Neural progenitor cell (in vitro differentiated cells): Measurements from ENCODE around the gene PAK1. TPM values are rescaled to one million over a fixed set of nuclear protein-coding genes. Genes with fewer than 3 reads are reported as not detected.

Experiments used
- DNase-seq: peaks from one replicate; pipeline ENCODE4 v3.0.0-alpha.2; 2016; ENCODE audit warnings: low spot score
- H2AFZ ChIP-seq: fragments of 200-600 bp; sonication (generic); replicated peaks from 2 replicates; pipeline ENCODE4 v1.6.1; 2016; ENCODE audit warnings: antibody characterized with exemption
- H3F3A ChIP-seq: fragments of 200-600 bp; sonication (generic); 2 replicates; pipeline ENCODE4 v1.6.1; 2016; ENCODE audit warnings: antibody characterized with exemption, low read depth
- H3K27ac ChIP-seq: fragments of 200-600 bp; sonication (generic); 2 replicates; pipeline ENCODE4 v1.5.1; 2016; ENCODE audit warnings: mild to moderate bottlenecking
- H3K27me3 ChIP-seq: fragments of 200-600 bp; sonication (generic); 2 replicates; pipeline ENCODE4 v1.6.1; 2016; ENCODE audit warnings: mild to moderate bottlenecking, moderate library complexity
- H3K36me3 ChIP-seq: fragments of 200-600 bp; sonication (generic); 2 replicates; pipeline ENCODE4 v1.5.1; 2016
- H3K4me1 ChIP-seq: fragments of 200-600 bp; sonication (generic); 2 replicates; pipeline ENCODE4 v1.6.1; 2016; ENCODE audit warnings: mixed run types
- H3K4me2 ChIP-seq: fragments of 200-600 bp; sonication (generic); 2 replicates; pipeline ENCODE4 v1.6.1; 2016
- H3K4me3 ChIP-seq: fragments of 200-600 bp; sonication (generic); 2 replicates; pipeline ENCODE4 v1.5.1; 2016
- H3K79me2 ChIP-seq: fragments of 200-600 bp; sonication (generic); 2 replicates; pipeline ENCODE4 v1.6.1; 2016; ENCODE audit warnings: low read depth
- H3K9ac ChIP-seq: fragments of 200-600 bp; sonication (generic); 2 replicates; pipeline ENCODE4 v1.6.1; 2016
- H3K9me3 ChIP-seq: fragments of 200-600 bp; sonication (generic); 2 replicates; pipeline ENCODE4 v1.5.1; 2016; ENCODE audit warnings: low read depth
- H4K20me1 ChIP-seq: fragments of 200-600 bp; sonication (generic); 2 replicates; pipeline ENCODE4 v1.6.1; 2016; ENCODE audit warnings: low read depth
- H3K27ac Mint-ChIP-seq: 3 replicates; pipeline ENCODE4 v1.8.0; 2021; ENCODE audit warnings: mixed read lengths
- H3K27me3 Mint-ChIP-seq: 2 replicates; pipeline ENCODE4 v1.8.0; 2022; ENCODE audit warnings: low read depth, mild to moderate bottlenecking, inconsistent platforms, moderate library complexity, mixed read lengths; ENCODE audit not compliant: insufficient read depth
- H3K36me3 Mint-ChIP-seq: 3 replicates; pipeline ENCODE4 v1.8.0; 2021; ENCODE audit warnings: mixed read lengths
- H3K4me1 Mint-ChIP-seq: 3 replicates; pipeline ENCODE4 v1.8.0; 2021; ENCODE audit warnings: mixed read lengths
- H3K4me3 Mint-ChIP-seq: 3 replicates; pipeline ENCODE4 v1.8.0; 2021; ENCODE audit warnings: mild to moderate bottlenecking, moderate library complexity, mixed read lengths
- H3K9me3 Mint-ChIP-seq: 3 replicates; pipeline ENCODE4 v1.8.0; 2020; ENCODE audit warnings: mixed read lengths
- CTCF ChIP-seq: fragments of 200-600 bp; sonication (generic); IDR thresholded peaks from 2 replicates; pipeline ENCODE4 v1.5.1; 2017; ENCODE audit warnings: antibody characterized with exemption, mild to moderate bottlenecking
- EZH2 ChIP-seq: fragments of 200-600 bp; sonication (generic); IDR thresholded peaks from 2 replicates; pipeline ENCODE4 v1.6.1; 2017; ENCODE audit warnings: antibody characterized with exemption, mild to moderate bottlenecking, moderate library complexity
- EZH2phosphoT487 ChIP-seq: fragments of 200-600 bp; sonication (generic); IDR thresholded peaks from 2 replicates; pipeline ENCODE4 v1.6.1; 2017; ENCODE audit warnings: antibody characterized with exemption
- total RNA-seq: library from RNA; depleted of rRNA; stranded (reverse); fragments of >200 nt; gene quantifications from 2 replicates; pipeline ENCODE4 v1.2.3, GENCODE V29; 2015; ENCODE audit warnings: low replicate concordance

The PAK1 gene
- total RNA-seq, 1 donor from 2014 or later, result 52.1 TPM

GRCh38 chr11:77518471-77518870, 44.6 kb upstream of the PAK1 start:
- Histone ChIP-seq H4K20me1 (no peaks in the 10 kb centered on the region), H2AFZ (no peak overlapping the region), H3K36me3 (no peaks in the 10 kb centered on the region), H3K9ac (no peak overlapping the region), H3K9me3 (no peaks in the 10 kb centered on the region), H3K4me3 (no peak overlapping the region), H3K4me1 (no peaks in the 10 kb centered on the region), H3F3A (no peaks in the 10 kb centered on the region), H3K27me3 (no peaks in the 10 kb centered on the region), H3K27ac (no peak overlapping the region), H3K4me2 (no peak overlapping the region), H3K79me2 (no peaks in the 10 kb centered on the region)
- Mint-ChIP-seq H3K4me1 (no peaks in the 10 kb centered on the region), H3K27ac (no peak overlapping the region), H3K36me3 (no peaks in the 10 kb centered on the region), H3K27me3 (no peaks in the 10 kb centered on the region), H3K4me3 (no peak overlapping the region), H3K9me3 (peaks cover 4% of the 10 kb centered on the region)
- TF ChIP-seq EZH2phosphoT487 (no peak), EZH2 (no peak), CTCF (no peak)
- no peak for DNase-seq

- Histone ChIP-seq H3K27me3 (no peaks in the 10 kb centered on the region), H2AFZ (no peak overlapping the region), H3K36me3 (no peaks in the 10 kb centered on the region), H3K4me2 (no peak overlapping the region), H3K27ac (no peak overlapping the region), H4K20me1 (no peaks in the 10 kb centered on the region), H3K4me3 (no peak overlapping the region), H3K9ac (no peak overlapping the region), H3K79me2 (no peaks in the 10 kb centered on the region), H3K4me1 (no peaks in the 10 kb centered on the region), H3F3A (no peaks in the 10 kb centered on the region), H3K9me3 (no peaks in the 10 kb centered on the region)
- no peaks in the 10 kb centered on the region for H3K27me3 Mint-ChIP-seq
- DNase-seq, result no peak
- no peaks in the 10 kb centered on the region for H3K36me3 Mint-ChIP-seq
- no peak overlapping the region for H3K27ac Mint-ChIP-seq
- peaks cover 4% of the 10 kb centered on the region for H3K9me3 Mint-ChIP-seq
- TF ChIP-seq CTCF (no peak), EZH2phosphoT487 (no peak), EZH2 (no peak)
- H3K4me1 Mint-ChIP-seq, result no peaks in the 10 kb centered on the region
- no peak overlapping the region for H3K4me3 Mint-ChIP-seq
Measured at GRCh38 chr11:77517753-77518152, 43.9 kb upstream of the PAK1 start.

DNA sequence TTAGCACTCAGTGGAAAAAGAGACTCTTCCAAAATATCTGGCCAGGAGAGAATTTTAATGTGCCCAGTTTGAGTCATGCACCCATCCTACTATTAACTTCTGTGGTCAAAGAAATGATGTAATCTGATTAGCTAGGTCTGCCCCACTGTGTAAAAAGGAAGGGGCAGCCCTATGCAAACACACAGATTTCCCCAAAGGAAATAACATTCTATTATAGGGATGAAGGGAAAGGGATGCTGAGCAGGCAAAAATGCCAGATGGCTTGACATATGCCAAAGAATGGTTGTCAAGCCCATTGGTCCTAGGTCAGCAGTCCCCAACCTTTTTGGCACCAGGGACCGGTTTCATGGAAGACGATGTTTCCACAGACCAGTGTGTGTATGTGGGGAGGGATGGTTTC, 43.3 kb upstream of the PAK1 start:
- H3K79me2 ChIP-seq, result no peaks in the 10 kb centered on the region
- TF ChIP-seq EZH2, result no peak
- no peak for TF ChIP-seq CTCF
- no peak for TF ChIP-seq EZH2phosphoT487
- H3K27ac Mint-ChIP-seq, result no peak overlapping the region
- no peak overlapping the region for H3K4me3 Mint-ChIP-seq
- no peaks in the 10 kb centered on the region for H3K36me3 ChIP-seq
- H3K36me3 Mint-ChIP-seq, result no peaks in the 10 kb centered on the region
- H3K9me3 Mint-ChIP-seq, result peaks cover 4% of the 10 kb centered on the region
- peaks cover under 1% of the 10 kb centered on the region for H3K27me3 Mint-ChIP-seq
- H3K4me2 ChIP-seq, result no peak overlapping the region
- H4K20me1 ChIP-seq, result no peaks in the 10 kb centered on the region
- no peak overlapping the region for H3K27ac ChIP-seq
- H3K9me3 ChIP-seq, result no peaks in the 10 kb centered on the region
- H2AFZ ChIP-seq, result no peak overlapping the region
- no peak overlapping the region for H3K9ac ChIP-seq
- no peaks in the 10 kb centered on the region for H3F3A ChIP-seq
- H3K4me3 ChIP-seq, result no peak overlapping the region
- peaks cover 2% of the 10 kb centered on the region for H3K4me1 Mint-ChIP-seq
- DNase-seq, result no peak
- no peaks in the 10 kb centered on the region for H3K27me3 ChIP-seq
- H3K4me1 ChIP-seq, result no peaks in the 10 kb centered on the region

DNA sequence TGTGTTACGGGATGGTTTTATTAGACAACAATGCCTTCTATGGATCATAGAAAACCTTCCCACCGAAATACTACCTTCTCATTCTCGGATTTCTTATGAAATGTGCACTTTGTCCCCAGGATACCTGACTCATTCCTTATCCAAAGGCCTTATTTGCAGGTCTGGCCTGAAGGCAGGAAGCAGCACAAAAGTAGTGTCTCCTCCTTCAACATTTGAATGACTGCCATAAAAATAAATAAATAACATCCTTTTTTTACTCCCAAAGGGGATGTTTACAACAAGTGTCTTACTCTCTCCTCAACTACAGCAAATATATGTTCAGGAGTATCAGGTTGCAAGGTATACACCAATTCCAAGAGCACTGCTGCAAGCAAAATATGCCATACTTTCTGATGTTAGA, 41.6 kb upstream of the PAK1 start:
- H3K79me2 ChIP-seq, result no peaks in the 10 kb centered on the region
- H3K4me1 Mint-ChIP-seq, result peaks cover 6% of the 10 kb centered on the region
- no peaks in the 10 kb centered on the region for H4K20me1 ChIP-seq
- H3K27ac ChIP-seq, result no peak overlapping the region
- H3K4me1 ChIP-seq, result no peaks in the 10 kb centered on the region
- TF ChIP-seq EZH2phosphoT487, result no peak
- TF ChIP-seq EZH2, result no peak
- TF ChIP-seq CTCF, result no peak
- peaks cover 4% of the 10 kb centered on the region for H3K9me3 Mint-ChIP-seq
- no peak overlapping the region for H3K27ac Mint-ChIP-seq
- H2AFZ ChIP-seq, result no peak overlapping the region
- H3K4me3 Mint-ChIP-seq, result no peak overlapping the region
- H3K27me3 Mint-ChIP-seq, result peaks cover 2% of the 10 kb centered on the region
- H3K9me3 ChIP-seq, result no peaks in the 10 kb centered on the region
- H3K36me3 ChIP-seq, result no peaks in the 10 kb centered on the region
- H3K27me3 ChIP-seq, result no peaks in the 10 kb centered on the region
- no peak for DNase-seq
- no peak overlapping the region for H3K4me3 ChIP-seq
- H3K9ac ChIP-seq, result no peak overlapping the region
- H3K36me3 Mint-ChIP-seq, result no peaks in the 10 kb centered on the region
- H3K4me2 ChIP-seq, result no peak overlapping the region
- no peaks in the 10 kb centered on the region for H3F3A ChIP-seq
